ENCODE results near the gene AFF3.

Gene AFF3

DNA sequence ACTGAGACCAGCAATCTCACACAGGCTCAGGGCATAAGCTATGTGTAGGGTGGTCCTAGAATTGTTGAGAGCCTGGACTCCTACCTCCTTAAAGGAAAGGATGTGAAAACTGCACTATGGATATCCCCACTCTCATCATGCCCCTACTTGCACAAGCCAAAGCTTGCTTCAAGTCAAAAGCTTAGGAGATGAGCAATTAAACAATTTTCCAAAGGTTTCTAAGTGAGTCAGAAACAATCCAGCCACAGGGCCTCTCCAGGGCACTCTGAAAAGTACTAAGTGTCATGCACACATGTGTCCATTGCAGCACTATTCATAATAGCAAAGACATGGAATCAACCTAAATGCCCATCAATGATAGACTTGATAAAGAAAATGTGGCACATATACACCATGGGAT is 215.4 kb downstream of the AFF3 start:
- DNase-seq (ENCODE audit: low spot score) = no peak

DNA sequence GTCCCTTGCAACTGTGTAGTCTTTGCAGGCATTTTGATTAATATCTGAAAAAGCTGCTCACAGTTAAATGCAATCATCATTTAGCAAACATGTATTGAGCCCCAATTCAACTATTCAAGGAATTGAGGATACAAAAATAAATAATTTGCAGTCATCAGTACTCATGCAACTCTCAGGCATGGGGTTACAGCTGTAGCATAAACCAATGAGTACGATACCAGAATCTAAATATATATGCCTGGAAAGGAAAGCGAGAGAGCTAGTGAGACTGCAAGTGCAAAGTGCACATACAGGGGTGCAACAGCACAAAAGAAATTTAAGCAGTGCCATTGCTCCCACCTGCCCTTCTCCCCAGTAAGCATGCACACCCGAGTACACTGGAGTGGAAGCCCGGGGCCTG is 216.4 kb downstream of the AFF3 start:
- DNase-seq (ENCODE audit: low spot score) = no peak

- no peak for DNase-seq (ENCODE audit: low spot score)
Measured at GRCh38 chr2:99922664-99923063, 219.7 kb downstream of the AFF3 start.

DNA sequence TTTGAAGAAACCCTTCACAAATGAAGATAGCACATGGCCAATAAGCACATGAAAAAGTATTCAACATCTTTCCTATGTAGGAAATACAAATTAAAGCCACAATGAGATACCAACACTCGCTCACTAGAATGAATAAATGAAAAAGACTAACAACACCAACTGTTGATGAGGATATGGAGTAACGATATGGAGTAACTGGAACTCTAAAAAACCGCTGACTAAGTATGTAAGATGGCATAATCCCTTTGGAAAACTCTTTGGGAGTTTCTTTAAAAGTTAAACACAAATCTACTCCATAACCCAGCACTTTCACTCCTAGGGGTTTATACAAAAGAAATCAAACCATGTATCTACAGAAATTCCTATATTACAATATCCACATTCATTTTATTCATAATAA is 220.5 kb downstream of the AFF3 start:
- no peak for DNase-seq (ENCODE audit: low spot score)

DNA sequence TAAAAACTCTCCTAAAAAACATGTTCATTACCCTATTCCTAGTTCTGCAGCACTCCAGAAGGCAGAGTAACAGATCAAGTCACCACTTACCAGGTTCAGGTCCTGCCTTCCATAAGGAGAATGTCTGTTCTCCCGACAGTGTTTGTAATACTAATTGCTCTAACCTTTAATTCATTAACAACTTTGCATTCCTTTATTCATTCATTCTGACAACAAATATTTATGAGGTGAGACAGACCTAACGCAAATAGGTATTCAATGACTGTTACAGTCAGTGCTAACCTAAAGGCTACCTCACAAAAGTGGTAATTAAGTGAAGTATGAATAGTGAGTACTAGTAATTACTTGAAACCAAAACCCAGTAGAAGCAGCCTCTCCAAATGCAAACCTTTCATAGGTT is 224.0 kb downstream of the AFF3 start:
- DNase-seq (ENCODE audit: low spot score) = no peak

- DNase-seq (ENCODE audit: low spot score) = no peak
Measured at GRCh38 chr2:99915108-99915675, 227.2 kb downstream of the AFF3 start.

- DNase-seq (ENCODE audit: low spot score) = no peak
Measured at GRCh38 chr2:99911736-99912135, 230.7 kb downstream of the AFF3 start.

GRCh38 chr2:99910902-99911301 is 231.5 kb downstream of the AFF3 start:
- DNase-seq (ENCODE audit: low spot score) = no peak

DNA sequence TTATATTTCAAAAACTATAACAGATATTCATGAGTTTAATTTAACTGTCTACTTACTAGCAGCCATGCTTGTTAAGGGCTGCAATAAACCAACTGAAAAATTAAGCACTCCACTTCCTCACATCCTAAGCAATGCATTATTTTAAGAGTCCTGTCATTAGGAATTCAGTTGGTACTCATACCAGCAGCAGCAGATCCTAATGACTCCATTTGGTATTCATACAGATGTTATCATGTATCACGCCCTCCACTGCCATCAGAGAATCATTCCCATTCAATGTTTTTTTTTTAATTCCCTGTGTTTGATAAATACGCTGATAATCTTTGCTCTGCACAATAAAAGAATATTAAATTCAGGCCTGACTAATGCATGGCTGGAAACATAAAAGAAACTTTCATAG is 236.8 kb downstream of the AFF3 start:
- DNase-seq (ENCODE audit: low spot score) = no peak

GRCh38 chr2:99905025-99905424 is 237.4 kb downstream of the AFF3 start:
- no peak for DNase-seq (ENCODE audit: low spot score)

GRCh38 chr2:99903981-99904380 is 238.4 kb downstream of the AFF3 start:
- DNase-seq (ENCODE audit: low spot score) = no peak

DNA sequence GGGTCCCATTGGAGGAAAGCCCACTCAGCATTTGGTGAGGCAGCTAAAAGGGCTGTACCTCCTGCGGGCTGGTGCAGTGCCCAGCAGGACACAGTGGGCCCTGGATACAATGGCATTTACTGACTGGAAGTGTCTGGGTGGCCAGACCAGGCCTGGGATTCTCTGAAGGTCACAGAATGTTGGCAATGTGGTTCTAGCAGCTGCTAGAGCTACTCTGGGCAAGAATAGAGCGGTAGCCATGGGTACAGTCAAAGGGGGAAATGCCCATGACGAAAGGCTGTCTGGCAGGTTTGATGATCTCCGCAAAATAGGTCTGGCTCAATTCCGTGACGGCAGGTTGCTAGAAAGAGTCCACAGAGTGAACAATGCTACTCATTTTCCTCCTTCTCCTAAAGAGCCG is 241.8 kb downstream of the AFF3 start:
- DNase-seq (ENCODE audit: low spot score) = no peak

- no peak for DNase-seq (ENCODE audit: low spot score)
Measured at GRCh38 chr2:99899882-99900281, 242.5 kb downstream of the AFF3 start.

DNA sequence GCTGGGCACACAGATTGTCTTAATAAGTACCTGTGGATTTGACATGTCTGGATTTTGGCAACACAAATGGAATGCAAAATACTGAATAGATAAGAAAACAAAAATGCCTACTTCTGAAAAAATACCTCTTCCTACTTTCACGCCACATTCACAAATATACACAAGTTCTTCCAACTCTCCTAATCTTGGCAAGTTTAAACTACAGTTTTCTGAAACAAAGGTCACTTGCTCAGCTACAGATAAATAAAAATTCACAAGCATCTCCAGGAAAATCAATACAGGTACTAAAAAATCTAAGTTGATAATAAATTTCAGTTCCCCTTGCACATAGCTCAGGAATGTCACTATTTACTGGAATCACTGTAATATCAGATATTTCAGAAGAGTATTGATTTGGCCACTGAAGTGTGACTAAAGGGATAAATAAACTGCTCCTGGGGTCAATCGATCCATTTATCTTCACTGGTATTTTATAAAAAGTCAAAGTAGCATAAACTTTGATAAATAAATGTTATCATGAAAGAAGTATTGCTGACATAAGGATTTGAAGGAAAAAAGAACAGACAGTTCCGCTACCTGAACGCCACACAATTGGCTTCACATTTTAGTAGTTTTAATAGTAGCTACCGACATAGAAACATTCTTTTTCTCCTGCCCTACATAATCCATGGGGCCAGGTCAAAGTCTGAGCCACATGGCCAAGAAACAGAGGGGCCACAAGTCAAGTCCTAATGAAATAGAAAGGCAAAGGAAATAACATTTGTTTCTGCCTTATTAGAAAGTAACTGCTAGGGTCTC is 243.1 kb downstream of the AFF3 start:
- DNase-seq (ENCODE audit: low spot score) = no peak

- no peak for DNase-seq (ENCODE audit: low spot score)
Measured at GRCh38 chr2:99898336-99899048, 243.9 kb downstream of the AFF3 start.

GRCh38 chr2:99891428-99891780 is 251.0 kb downstream of the AFF3 start:
- no peak for DNase-seq (ENCODE audit: low spot score)

GRCh38 chr2:99890568-99891427 is 251.6 kb downstream of the AFF3 start:
- DNase-seq (ENCODE audit: low spot score) = no peak

- DNase-seq (ENCODE audit: low spot score) = no peak
Measured at GRCh38 chr2:99888617-99889016, 253.8 kb downstream of the AFF3 start.

GRCh38 chr2:99886418-99886817 is 256.0 kb downstream of the AFF3 start:
- DNase-seq (ENCODE audit: low spot score) = no peak

GRCh38 chr2:99883358-99883757 is 259.0 kb downstream of the AFF3 start:
- DNase-seq (ENCODE audit: low spot score) = no peak

DNA sequence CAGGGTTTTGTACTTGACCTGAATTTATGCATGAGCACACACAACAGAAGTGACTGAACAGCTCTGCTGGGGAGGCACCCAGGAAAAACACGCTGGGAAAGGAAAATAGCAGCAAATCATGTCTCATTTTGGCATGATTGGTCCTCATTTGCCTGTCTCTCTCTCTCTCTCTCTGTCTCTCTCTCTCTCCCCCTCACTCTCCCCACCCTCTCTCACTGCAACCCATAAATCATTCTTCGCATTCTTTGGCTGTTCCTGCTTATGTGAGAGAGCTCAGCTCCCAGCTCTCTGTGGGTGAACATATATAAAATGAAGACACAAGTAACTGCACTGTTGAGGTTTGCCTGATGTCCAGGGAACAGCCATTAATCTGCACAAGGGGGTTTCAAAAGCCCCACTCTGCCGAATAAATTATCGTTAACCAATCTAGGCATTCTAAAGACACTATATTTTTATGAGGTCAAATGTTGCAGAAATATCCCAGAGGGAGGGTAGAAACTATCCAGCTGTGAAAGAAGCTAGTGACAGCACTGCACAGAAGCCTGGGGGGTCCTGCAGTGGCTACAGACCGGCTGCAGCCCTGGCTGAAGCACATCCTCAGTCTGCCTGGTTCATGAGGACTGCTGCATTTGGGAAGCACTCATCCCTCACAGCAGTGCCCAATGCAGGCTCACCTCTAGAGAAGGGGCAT is 260.3 kb downstream of the AFF3 start:
- DNase-seq (ENCODE audit: low spot score) = no peak

GRCh38 chr2:99880964-99881294 is 261.5 kb downstream of the AFF3 start:
- DNase-seq (ENCODE audit: low spot score) = no peak
